AG09309 (cell line): ENCODE data around the gene SLC28A2.

Experiments used
- DNase-seq: peaks from one replicate; pipeline ENCODE4 v3.0.0-alpha.2; 2010; ENCODE audit warnings: low read depth
- H3K4me3 ChIP-seq: 2 replicates; pipeline ENCODE4 v1.5.1; 2011; ENCODE audit warnings: mild to moderate bottlenecking, low read depth, low read length, moderate library complexity; ENCODE audit not compliant: control insufficient read depth
- CTCF ChIP-seq: IDR thresholded peaks from 2 replicates; pipeline ENCODE4 v1.5.1; 2011; ENCODE audit warnings: mild to moderate bottlenecking, low read depth, low read length, inconsistent platforms; ENCODE audit not compliant: insufficient read depth, control insufficient read depth; ENCODE audit errors: missing control alignments

SLC28A2 gene

GRCh38 chr15:45326280-45326679 is 74.2 kb downstream of the SLC28A2 start:
- no peak for DNase-seq
- no peak overlapping the region for H3K4me3 ChIP-seq
- TF ChIP-seq CTCF: no peak

DNA sequence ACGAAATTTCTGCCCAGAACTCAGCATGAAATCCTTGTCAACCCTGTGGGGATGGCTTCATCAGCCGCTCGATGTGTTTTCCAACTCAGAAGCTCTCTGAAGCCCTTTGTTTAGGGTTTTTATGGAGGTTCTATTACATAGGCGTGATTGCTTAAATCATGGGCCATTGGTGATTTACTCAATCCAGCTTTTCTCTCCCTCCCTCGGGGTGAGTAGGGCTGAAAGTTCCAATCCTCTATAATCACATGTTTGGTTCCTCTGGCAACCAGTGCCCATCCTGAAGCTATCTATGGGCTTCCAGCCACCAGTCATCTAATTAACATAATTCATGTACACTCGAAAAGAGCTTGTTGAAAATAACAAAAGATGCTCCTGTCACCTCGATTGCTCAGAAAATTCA is 74.7 kb downstream of the SLC28A2 start:
- TF ChIP-seq CTCF: no peak
- DNase-seq: no peak
- no peak overlapping the region for H3K4me3 ChIP-seq
